IMR-90 (cell line): ENCODE results near the gene COPS4. TPM values are rescaled to one million over a fixed set of nuclear protein-coding genes. Genes with fewer than 3 reads are reported as not detected.
A peak's percentile ranks its signal among the peaks of the same experiment; 100 is the strongest.

Experiments used
- ATAC-seq: fragments of 200-7000 bp; cut with Tn5 transposase; 2 replicates; pipeline ENCODE4 v1.9.1; 2020; ENCODE audit warnings: low read depth, mild to moderate bottlenecking, moderate library complexity
- BruUV-seq: library from RNA; stranded (reverse); fragments of 400-500 nt; replicated peaks from 2 replicates; lab custom pipeline; 2021; lab: Mats Ljungman, UMichigan
- CTCF ChIA-PET: fragments of 300-600 bp; formaldehyde crosslinking; extraction: SDS; loops from one replicate; lab custom pipeline; 2021; ENCODE audit warnings: antibody characterized with exemption; lab: Yijun Ruan, JAX
- POLR2A ChIA-PET: fragments of 300-600 bp; sonication (Branson Sonifier 250); formaldehyde crosslinking; loops from one replicate; lab custom pipeline; 2022; ENCODE audit warnings: antibody characterized with exemption; ENCODE audit not compliant: unreplicated experiment; lab: Charles Lee
- DNase-seq: peaks from one replicate; pipeline ENCODE4 v3.0.0; 2013
- H2AFZ ChIP-seq: replicated peaks from 2 replicates; pipeline ENCODE3; 2013; ENCODE audit warnings: low read length, mild to moderate bottlenecking; ENCODE audit not compliant: poor library complexity
- H2AK5ac ChIP-seq: 2 replicates; pipeline ENCODE4 v1.6.1; 2013; ENCODE audit warnings: low read depth, low read length, inconsistent platforms
- H2AK9ac ChIP-seq: replicated peaks from 2 replicates; pipeline ENCODE3; 2013; ENCODE audit warnings: mild to moderate bottlenecking, low read depth, low read length, moderate library complexity; ENCODE audit not compliant: poor library complexity
- H2BK120ac ChIP-seq: 2 replicates; pipeline ENCODE4 v1.6.1; 2013; ENCODE audit warnings: low read depth, low read length, inconsistent platforms
- H2BK15ac ChIP-seq: 3 replicates; pipeline ENCODE4 v1.6.1; 2013; ENCODE audit warnings: low read depth, low read length, inconsistent platforms
- H2BK20ac ChIP-seq: 2 replicates; pipeline ENCODE4 v1.6.1; 2013; ENCODE audit warnings: low read depth, mild to moderate bottlenecking, inconsistent platforms, low read length, moderate library complexity
- H2BK5ac ChIP-seq: 2 replicates; pipeline ENCODE4 v1.6.1; 2013; ENCODE audit warnings: mild to moderate bottlenecking, low read depth, low read length, inconsistent platforms; ENCODE audit not compliant: poor library complexity, severe bottlenecking
- H3K14ac ChIP-seq: replicated peaks from 2 replicates; pipeline ENCODE4 v1.6.1; 2013; ENCODE audit warnings: low read depth, low read length, inconsistent platforms
- H3K18ac ChIP-seq: 2 replicates; pipeline ENCODE4 v1.6.1; 2013; ENCODE audit warnings: low read depth, low read length, control low read depth
- H3K23ac ChIP-seq: 2 replicates; pipeline ENCODE4 v1.6.1; 2013; ENCODE audit warnings: low read depth, low read length, inconsistent platforms
- H3K27ac ChIP-seq: 2 replicates; pipeline ENCODE4 v1.5.1; 2013; ENCODE audit warnings: mild to moderate bottlenecking, control low read depth, low read length; ENCODE audit not compliant: insufficient read depth
- H3K27me3 ChIP-seq: 2 replicates; pipeline ENCODE4 v1.6.1; 2013; ENCODE audit warnings: low read length; ENCODE audit not compliant: control insufficient read depth, insufficient read depth
- H3K36me3 ChIP-seq: 2 replicates; pipeline ENCODE4 v1.6.1; 2013; ENCODE audit warnings: low read length, mixed read lengths; ENCODE audit not compliant: control insufficient read depth, insufficient read depth
- H3K4ac ChIP-seq: 2 replicates; pipeline ENCODE4 v1.6.1; 2013; ENCODE audit warnings: low read depth, low read length, inconsistent platforms
- H3K4me1 ChIP-seq: 2 replicates; pipeline ENCODE4 v1.6.1; 2013; ENCODE audit warnings: low read length, mixed read lengths; ENCODE audit not compliant: control insufficient read depth, insufficient read depth
- H3K4me2 ChIP-seq: 2 replicates; pipeline ENCODE4 v1.6.1; 2013; ENCODE audit warnings: low read depth, mild to moderate bottlenecking, control low read depth, low read length, moderate library complexity
- H3K4me3 ChIP-seq: 2 replicates; pipeline ENCODE4 v1.5.1; 2013; ENCODE audit warnings: low read depth, mild to moderate bottlenecking, control low read depth, low read length, moderate library complexity; ENCODE audit not compliant: insufficient read depth
- H3K56ac ChIP-seq: 2 replicates; pipeline ENCODE4 v1.6.1; 2013; ENCODE audit warnings: low read length, inconsistent platforms; ENCODE audit not compliant: insufficient read depth; ENCODE audit errors: extremely low read depth
- H3K79me1 ChIP-seq, 2 experiments: 2 replicates each; pipeline ENCODE4 v1.6.1; 2013; ENCODE audit warnings: low read length in 2 of 2, inconsistent platforms in 1 of 2, low read depth in 1 of 2
- H3K9ac ChIP-seq: 2 replicates; pipeline ENCODE4 v1.6.1; 2013; ENCODE audit warnings: low read depth, low read length, control low read depth
- H3K9me1 ChIP-seq: 2 replicates; pipeline ENCODE4 v1.6.1; 2013; ENCODE audit warnings: low read length, inconsistent platforms; ENCODE audit not compliant: insufficient read depth
- H3K9me3 ChIP-seq: 2 replicates; pipeline ENCODE4 v1.6.1; 2013; ENCODE audit warnings: low read length; ENCODE audit not compliant: control insufficient read depth, insufficient read depth
- H4K20me1 ChIP-seq: 2 replicates; pipeline ENCODE4 v1.6.1; 2013; ENCODE audit warnings: low read length, inconsistent platforms; ENCODE audit not compliant: insufficient read depth
- H4K5ac ChIP-seq: 2 replicates; pipeline ENCODE4 v1.6.1; 2013; ENCODE audit warnings: mild to moderate bottlenecking, low read depth, low read length, control low read depth
- H4K8ac ChIP-seq, 2 experiments: 2 replicates each; pipeline ENCODE4 v1.6.1; 2013; ENCODE audit warnings: low read depth in 2 of 2, low read length in 2 of 2, control low read depth in 1 of 2, inconsistent platforms in 1 of 2
- H4K91ac ChIP-seq: 2 replicates; pipeline ENCODE4 v1.6.1; 2013; ENCODE audit warnings: low read depth, low read length, inconsistent platforms; ENCODE audit not compliant: insufficient read depth
- BHLHE40 ChIP-seq: fragments of 150-350 bp; IDR thresholded peaks from 2 replicates; pipeline ENCODE4 v1.6.1; 2016; ENCODE audit warnings: mild to moderate bottlenecking, low read depth, low read length
- CEBPB ChIP-seq: IDR thresholded peaks from 2 replicates; pipeline ENCODE4 v1.6.1; 2012; ENCODE audit warnings: low read depth, low read length, improper control_type of control experiment
- CHD1 ChIP-seq: IDR thresholded peaks from 2 replicates; pipeline ENCODE4 v1.6.1; 2012; ENCODE audit warnings: low read depth, low read length, improper control_type of control experiment
- ELK1 ChIP-seq: fragments of 150-350 bp; IDR thresholded peaks from 2 replicates; pipeline ENCODE4 v1.6.1; 2016; ENCODE audit warnings: low read depth, mild to moderate bottlenecking, low read length, moderate library complexity, borderline replicate concordance
- MXI1 ChIP-seq: IDR thresholded peaks from 2 replicates; pipeline ENCODE4 v1.6.1; 2012; ENCODE audit warnings: low read depth, mild to moderate bottlenecking, low read length, moderate library complexity, borderline replicate concordance
- NFE2L2 ChIP-seq: fragments of 150-350 bp; IDR thresholded peaks from 2 replicates; pipeline ENCODE4 v1.6.1; 2016; ENCODE audit warnings: low read depth, mild to moderate bottlenecking, low read length
- POLR2A ChIP-seq: IDR thresholded peaks from 2 replicates; pipeline ENCODE4 v1.6.1; 2012; ENCODE audit warnings: mild to moderate bottlenecking, low read depth, low read length
- RAD21 ChIP-seq: IDR thresholded peaks from 2 replicates; pipeline ENCODE4 v1.6.1; 2012; ENCODE audit warnings: low read length, improper control_type of control experiment
- RCOR1 ChIP-seq: IDR thresholded peaks from 2 replicates; pipeline ENCODE4 v1.6.1; 2012; ENCODE audit warnings: mild to moderate bottlenecking, low read length, improper control_type of control experiment; ENCODE audit not compliant: insufficient replicate concordance
- RFX5 ChIP-seq: IDR thresholded peaks from 2 replicates; pipeline ENCODE4 v1.8.0; 2012; ENCODE audit warnings: low read depth, mild to moderate bottlenecking, low read length, moderate library complexity
- SMC3 ChIP-seq: fragments of 150-350 bp; IDR thresholded peaks from 2 replicates; pipeline ENCODE4 v1.6.1; 2016; ENCODE audit warnings: low read depth, mild to moderate bottlenecking, antibody characterized with exemption, low read length, moderate library complexity
- USF2 ChIP-seq: fragments of 150-350 bp; IDR thresholded peaks from 2 replicates; pipeline ENCODE4 v1.6.1; 2017; ENCODE audit warnings: mild to moderate bottlenecking, antibody characterized with exemption, low read length, low read depth
- WGBS, 2 experiments: methylation state at CpG; one replicate each; pipeline versions ENCODE4 v1.1.5 to v1.1.7; 2013; ENCODE audit warnings: missing lambda C conversion rate in 2 of 2; ENCODE audit not compliant: insufficient read length in 1 of 2; ENCODE audit errors: extremely low coverage in 2 of 2; 5-methylcytosine and 5-hydroxymethylcytosine counted together
- dilution Hi-C: fragments of 300-500 bp; cut with HindIII; formaldehyde crosslinking; loops from one replicate; pipeline ENCODE4 v1.14.3; 2018; ENCODE audit warnings: low sequenced_read_pairs; ENCODE audit not compliant: unreplicated experiment
- in situ Hi-C: fragments of 300-500 bp; cut with MboI; formaldehyde crosslinking; loops from 3 replicates; pipeline ENCODE4 v1.14.3; 2019; ENCODE audit warnings: low sequenced_read_pairs, inconsistent platforms, mixed read lengths
- intact Hi-C: fragments of 100-400 bp; cut with micrococcal nuclease; formaldehyde crosslinking; loops from 2 replicates; pipeline ENCODE4 v1.10.0; 2022
- polyA plus RNA-seq, 3 experiments: library from polyadenylated mRNA; depleted of rRNA; stranded (reverse); fragments of >200 nt; gene quantifications; 2 replicates each; pipeline ENCODE4 v1.2.3, GENCODE V29; 2012; ENCODE audit warnings: low replicate concordance in 1 of 3
- total RNA-seq: library from RNA; depleted of rRNA; stranded (reverse); fragments of >200 nt; gene quantifications from 2 replicates; pipeline ENCODE4 v1.2.3, GENCODE V29; 2012

Gene COPS4
- total and polyA plus RNA-seq, 2 of the 4 experiments (the other 2 are of a cell fraction), result 40.1 to 115 TPM

- TF ChIP-seq ELK1 (no peak), CHD1 (peak; percentile 99; the same call in 1 of the 2 replicates)
Observed at GRCh38 chr4:83012687-83013419, 22.1 kb upstream of the COPS4 start (continued).

GRCh38 chr4:83013420-83013867 lies 21.5 kb upstream of the COPS4 start:
- Histone ChIP-seq H4K91ac (no peak overlapping the region; the same call in 1 of the 2 replicates), H3K9me3 (no peaks in the 10 kb centered on the region), H4K8ac (peak overlapping the region; percentile 65 to 92), H2BK5ac (peak overlapping the region; percentile 66), H3K23ac (peak overlapping the region; percentile 78; the same call in 1 of the 2 replicates), H3K79me1 (peaks cover 0 to 15% of the 10 kb centered on the region in 2 experiments; a peak in 2 of 4 replicates), H2BK120ac (peak overlapping the region; percentile 29), H3K4me2 (peak overlapping the region; percentile 83), H3K4ac (peak overlapping the region; percentile 67), H2BK15ac (peak overlapping the region; percentile 90), H4K5ac (peak overlapping the region; percentile 87), H3K14ac (peak overlapping the region; percentile 74), H2AK9ac (no peak overlapping the region), H3K56ac (peak overlapping the region; percentile 41), H3K9me1 (no peaks in the 10 kb centered on the region), H3K4me1 (no peaks in the 10 kb centered on the region; the same call in 1 of the 2 replicates), H2AK5ac (no peak overlapping the region), H2AFZ (peak overlapping the region; percentile 86), H3K36me3 (no peaks in the 10 kb centered on the region), H4K20me1 (no peaks in the 10 kb centered on the region), H3K4me3 (peak overlapping the region; percentile 70), H3K9ac (peak overlapping the region; percentile 86), H3K18ac (peak overlapping the region; percentile 73), H3K27me3 (no peaks in the 10 kb centered on the region), H3K27ac (peak overlapping the region; percentile 39), H2BK20ac (0 out of 2 replicates have a peak overlapping the region, but pooled peaks have one; percentile 30)
- DNase-seq (no peak), ATAC-seq (no peak)
- BruUV-seq, result no TSS peak
- CTCF ChIA-PET, result interaction anchor here (0.9 to 1.0 kb wide), 3 partner anchors 10 to 131 kb away, joined by 3 to 4 read pairs (median 3); no protein-coding TSS in a partner anchor
- dilution Hi-C loops, result no loop called here
- POLR2A ChIA-PET, result interaction anchor here (1.2 kb wide), 1 partner anchor 22 kb away, joined by 7 read pairs; the partner anchor contains the start of gene COPS4
- intact Hi-C loops, result loop anchor here (1.0 to 2.0 kb wide), 3 partner anchors 21 to 551 kb away; partner anchors contain the start of gene COPS4
- no CpG with 5 or more reads among the region's 13 CpGs for WGBS, 2 experiments
- in situ Hi-C loops, result no loop called here
- TF ChIP-seq POLR2A, result no peak
- no peak for TF ChIP-seq BHLHE40
- no peak for TF ChIP-seq NFE2L2
- no peak for TF ChIP-seq RAD21
- TF ChIP-seq USF2, result no peak
- TF ChIP-seq MXI1, result no peak
- no peak for TF ChIP-seq RCOR1
- no peak for TF ChIP-seq SMC3
- no peak for TF ChIP-seq ELK1
- no peak for TF ChIP-seq CHD1
- TF ChIP-seq CEBPB, result no peak
- no peak for TF ChIP-seq RFX5
